Activated naive CD4-positive, alpha-beta T cell treated with anti-CD3 and anti-CD28 coated beads, Interleukin-2, amount 10 ng/mL, durations not matched to agents 5 hours and 36 hours (primary cell): ENCODE results near the gene GAS5. TPM values are rescaled to one million over a fixed set of nuclear protein-coding genes. Genes with fewer than 3 reads are reported as not detected.

Experiments
- total RNA-seq, 2 experiments: library from RNA; stranded (reverse); gene quantifications; one replicate each; pipeline ENCODE4 v1.2.3, GENCODE V29; 2021

Gene GAS5
- total RNA-seq: 100 to 1,000 TPM; 488 to 496 TPM

GRCh38 chr1:173867753-173868265 lies at the start of gene GAS5:
Gene GAS5, minus strand, starts transcription at chr1:173867989.

GRCh38 chr1:173917149-173917548 lies 49.4 kb upstream of the GAS5 start, which contains the start of gene SERPINC1:
Gene SERPINC1, minus strand, starts transcription at chr1:173917327. Its CDS starts 68 bp downstream, at chr1:173917259.

GRCh38 chr1:173868266-173869020 lies 654 bp upstream of the GAS5 start, which contains the start of gene ZBTB37:
Gene ZBTB37, plus strand, starts transcription at chr1:173868380. Its CDS starts 1,846 bp downstream, at chr1:173870226.

GRCh38 chr1:173824315-173825081 lies 43.3 kb downstream of the GAS5 start, which contains the start of the genes CENPL and DARS2:
Gene CENPL, minus strand, starts transcription at chr1:173824883. Its CDS starts 13,584 bp downstream, at chr1:173811299.
Gene DARS2, plus strand, starts transcription at chr1:173824673. Its CDS starts 557 bp downstream, at chr1:173825230.

Other genes with a start within 250 kb of the GAS5 start
- gene TEX50, start 232.7 kb downstream of the GAS5 start, total RNA-seq: not detected
- not detected for gene ANKRD45, start 198.1 kb downstream of the GAS5 start, total RNA-seq
- 10 to 100 TPM; 20.3 to 21.1 TPM for gene KLHL20, start 153.0 kb downstream of the GAS5 start, total RNA-seq
- 10 to 100 TPM; 19.8 to 21.4 TPM for gene DARS2, start 43.3 kb downstream of the GAS5 start, total RNA-seq
- 10 to 100 TPM; 22.1 to 22.4 TPM for gene CENPL, start 43.1 kb downstream of the GAS5 start, total RNA-seq
- 10 to 100 TPM; 11.0 to 13.0 TPM for gene ZBTB37, start 391 bp upstream of the GAS5 start, total RNA-seq
- not detected for gene SERPINC1, start 49.3 kb upstream of the GAS5 start, total RNA-seq
- 10 to 100 TPM; 30.5 to 33.8 TPM for gene RC3H1, start 154.4 kb upstream of the GAS5 start, total RNA-seq